GM20431 (cell line): ENCODE data around the gene BMS1.
"Not testable (repeated sequence)": the region's sequence is repeated elsewhere in the genome, so short reads cannot be mapped to it uniquely, and the experiment has no call there.

Source experiments
- in situ Hi-C: fragments of 300-500 bp; cut with MseI, MboI; formaldehyde crosslinking; loops from one replicate; pipeline ENCODE4 v1.15.0; 2020; ENCODE audit warnings: low sequenced_read_pairs; ENCODE audit not compliant: unreplicated experiment

BMS1 gene, protein sequence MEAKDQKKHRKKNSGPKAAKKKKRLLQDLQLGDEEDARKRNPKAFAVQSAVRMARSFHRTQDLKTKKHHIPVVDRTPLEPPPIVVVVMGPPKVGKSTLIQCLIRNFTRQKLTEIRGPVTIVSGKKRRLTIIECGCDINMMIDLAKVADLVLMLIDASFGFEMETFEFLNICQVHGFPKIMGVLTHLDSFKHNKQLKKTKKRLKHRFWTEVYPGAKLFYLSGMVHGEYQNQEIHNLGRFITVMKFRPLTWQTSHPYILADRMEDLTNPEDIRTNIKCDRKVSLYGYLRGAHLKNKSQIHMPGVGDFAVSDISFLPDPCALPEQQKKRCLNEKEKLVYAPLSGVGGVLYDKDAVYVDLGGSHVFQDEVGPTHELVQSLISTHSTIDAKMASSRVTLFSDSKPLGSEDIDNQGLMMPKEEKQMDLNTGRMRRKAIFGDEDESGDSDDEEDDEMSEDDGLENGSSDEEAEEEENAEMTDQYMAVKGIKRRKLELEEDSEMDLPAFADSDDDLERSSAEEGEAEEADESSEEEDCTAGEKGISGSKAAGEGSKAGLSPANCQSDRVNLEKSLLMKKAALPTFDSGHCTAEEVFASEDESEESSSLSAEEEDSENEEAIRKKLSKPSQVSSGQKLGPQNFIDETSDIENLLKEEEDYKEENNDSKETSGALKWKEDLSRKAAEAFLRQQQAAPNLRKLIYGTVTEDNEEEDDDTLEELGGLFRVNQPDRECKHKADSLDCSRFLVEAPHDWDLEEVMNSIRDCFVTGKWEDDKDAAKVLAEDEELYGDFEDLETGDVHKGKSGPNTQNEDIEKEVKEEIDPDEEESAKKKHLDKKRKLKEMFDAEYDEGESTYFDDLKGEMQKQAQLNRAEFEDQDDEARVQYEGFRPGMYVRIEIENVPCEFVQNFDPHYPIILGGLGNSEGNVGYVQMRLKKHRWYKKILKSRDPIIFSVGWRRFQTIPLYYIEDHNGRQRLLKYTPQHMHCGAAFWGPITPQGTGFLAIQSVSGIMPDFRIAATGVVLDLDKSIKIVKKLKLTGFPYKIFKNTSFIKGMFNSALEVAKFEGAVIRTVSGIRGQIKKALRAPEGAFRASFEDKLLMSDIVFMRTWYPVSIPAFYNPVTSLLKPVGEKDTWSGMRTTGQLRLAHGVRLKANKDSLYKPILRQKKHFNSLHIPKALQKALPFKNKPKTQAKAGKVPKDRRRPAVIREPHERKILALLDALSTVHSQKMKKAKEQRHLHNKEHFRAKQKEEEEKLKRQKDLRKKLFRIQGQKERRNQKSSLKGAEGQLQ

DNA sequence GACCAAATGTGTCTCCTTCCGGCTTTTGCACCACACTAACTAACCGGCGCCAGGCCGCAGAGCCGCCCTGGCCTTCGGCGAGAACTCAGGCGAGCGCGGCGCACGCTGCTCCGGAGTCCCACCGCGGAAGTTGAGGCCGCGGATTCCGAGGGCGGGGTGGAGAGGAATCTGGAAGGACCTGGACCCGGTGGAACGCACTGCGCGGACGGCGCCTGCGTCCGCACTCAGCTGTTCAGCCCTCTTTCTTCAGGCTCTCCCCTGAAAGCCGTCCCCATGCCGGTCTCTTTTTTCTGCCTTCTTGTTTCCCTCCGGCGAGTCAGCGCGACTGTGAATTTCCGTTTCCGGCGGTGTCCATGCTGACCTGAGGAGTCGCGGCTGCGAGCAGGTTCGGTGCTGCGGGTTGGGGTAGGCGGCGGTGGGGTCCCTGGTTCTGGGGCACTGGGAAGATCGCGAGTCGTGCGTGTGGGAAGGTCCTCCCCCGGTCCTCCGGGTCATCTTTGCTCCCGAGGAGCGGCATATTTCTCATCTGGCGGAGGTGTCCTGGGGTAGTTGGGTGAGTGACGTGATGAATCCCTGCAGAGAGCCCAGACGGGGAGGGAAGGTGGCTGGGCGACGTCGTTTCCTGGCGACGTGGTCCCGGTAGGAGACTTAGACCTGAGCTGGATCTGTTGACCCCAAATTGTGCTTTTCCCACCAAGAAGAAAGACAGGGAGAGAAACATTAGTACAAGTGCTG lies at the start of gene BMS1:
Gene BMS1 (plus strand): TSS at position 350 of the 735 bp plus-strand sequence. CDS start 1,600 bp downstream, outside the sequence.
- in situ Hi-C loops = no loop called here

DNA sequence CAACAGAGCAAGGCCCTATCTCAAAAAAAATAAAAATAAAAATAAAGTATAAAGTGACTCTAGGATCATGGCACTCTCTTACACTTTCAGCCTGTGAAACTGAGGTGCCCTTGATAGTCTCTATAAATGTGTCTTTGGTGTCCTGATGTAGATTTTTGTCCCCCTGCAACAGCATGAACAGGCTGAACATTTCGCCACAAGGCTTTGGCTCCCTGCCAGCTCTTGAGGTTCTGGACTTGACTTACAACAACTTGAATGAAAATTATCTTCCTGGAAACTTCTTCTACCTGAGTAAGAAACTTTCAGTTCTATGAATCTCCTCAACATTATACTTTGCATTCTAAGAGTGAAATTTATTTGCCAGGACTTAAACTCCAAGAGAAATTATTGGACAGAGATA lies 48.1 kb upstream of the BMS1 start:
- in situ Hi-C loops = no loop called here

DNA sequence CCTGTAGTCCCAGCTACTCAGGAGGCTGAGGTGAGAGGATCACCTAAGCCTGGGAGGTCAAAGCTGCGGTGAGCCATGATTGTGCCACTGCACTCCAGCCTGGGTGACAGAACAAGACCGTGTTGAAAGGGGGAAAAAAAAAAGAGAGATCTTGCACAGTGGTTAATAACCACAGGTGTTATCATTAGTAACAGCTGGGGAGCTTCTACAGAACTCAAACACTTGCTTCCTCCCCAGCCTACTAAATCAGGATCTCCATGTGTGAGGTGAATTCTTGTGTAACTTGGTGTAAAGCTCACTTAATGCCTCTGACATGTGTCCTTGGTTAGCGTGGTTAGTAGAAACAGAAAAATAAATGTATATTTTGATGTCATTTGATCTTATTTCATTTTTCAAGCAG lies 43.9 kb upstream of the BMS1 start:
- in situ Hi-C loops = no loop called here

DNA sequence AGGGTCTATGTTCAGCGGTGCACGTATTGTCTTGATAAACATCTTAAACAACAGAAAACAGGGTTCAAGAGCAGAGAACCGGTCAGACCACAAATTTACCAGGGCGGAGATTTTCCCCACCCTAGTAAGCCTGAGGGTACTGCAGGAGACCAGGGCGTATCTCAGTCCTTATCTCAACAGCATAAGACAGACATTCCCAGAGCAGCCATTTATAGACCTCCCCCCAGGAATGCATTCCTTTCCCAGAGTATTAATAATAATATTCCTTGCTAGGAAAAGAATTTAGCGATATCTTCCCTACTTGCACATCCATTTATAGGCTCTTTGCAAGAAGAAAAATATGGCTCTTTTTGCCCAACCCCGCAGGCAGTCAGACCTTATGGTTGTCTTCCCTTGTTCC lies 41.1 kb upstream of the BMS1 start:
- in situ Hi-C loops = not testable (repeated sequence)

DNA sequence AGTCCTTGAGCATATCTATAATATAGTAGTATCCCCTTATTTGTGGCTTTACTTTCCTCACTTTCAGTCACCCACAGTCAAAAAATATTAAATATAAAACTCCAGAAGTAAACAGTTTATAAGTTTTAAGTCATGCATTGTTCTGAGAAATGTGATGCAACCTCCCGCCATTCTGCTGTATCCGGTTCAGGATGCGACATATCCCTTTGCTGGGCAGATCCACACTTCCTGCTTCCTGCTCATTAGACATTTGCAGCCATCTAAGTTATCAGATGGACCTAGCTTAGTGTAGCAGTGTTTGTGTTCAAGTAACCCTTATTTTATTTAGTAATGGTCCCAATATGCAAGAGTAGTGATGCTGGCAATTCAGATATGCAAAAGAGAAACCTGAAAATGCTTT lies 38.9 kb upstream of the BMS1 start:
- in situ Hi-C loops = no loop called here

DNA sequence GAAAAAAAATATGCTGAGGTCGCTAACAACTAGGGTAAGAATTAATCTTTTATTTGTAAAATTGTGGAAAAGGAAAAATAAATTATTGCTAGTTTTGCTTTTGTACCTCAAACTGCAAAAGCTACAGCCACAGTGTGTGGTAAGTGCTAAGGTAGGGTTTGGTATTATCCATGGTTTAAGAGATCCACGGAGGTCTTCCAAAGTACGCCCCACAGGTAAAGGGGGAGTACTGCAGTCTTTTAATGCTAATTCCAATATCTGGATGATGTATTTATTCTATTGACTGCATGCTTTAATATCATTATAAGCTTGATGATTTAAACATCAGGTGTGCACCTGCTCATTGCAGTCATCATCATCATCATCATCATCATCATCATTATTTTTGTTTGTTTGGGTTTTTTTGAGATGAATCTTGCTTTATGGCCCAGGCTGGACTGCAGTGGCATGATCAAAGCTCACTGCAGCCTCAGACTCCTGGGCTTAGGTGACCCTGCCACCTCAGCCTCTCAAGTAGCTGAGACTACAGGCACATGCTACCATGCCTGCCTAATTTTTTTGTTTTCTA lies 38.4 kb upstream of the BMS1 start:
- in situ Hi-C loops = no loop called here

DNA sequence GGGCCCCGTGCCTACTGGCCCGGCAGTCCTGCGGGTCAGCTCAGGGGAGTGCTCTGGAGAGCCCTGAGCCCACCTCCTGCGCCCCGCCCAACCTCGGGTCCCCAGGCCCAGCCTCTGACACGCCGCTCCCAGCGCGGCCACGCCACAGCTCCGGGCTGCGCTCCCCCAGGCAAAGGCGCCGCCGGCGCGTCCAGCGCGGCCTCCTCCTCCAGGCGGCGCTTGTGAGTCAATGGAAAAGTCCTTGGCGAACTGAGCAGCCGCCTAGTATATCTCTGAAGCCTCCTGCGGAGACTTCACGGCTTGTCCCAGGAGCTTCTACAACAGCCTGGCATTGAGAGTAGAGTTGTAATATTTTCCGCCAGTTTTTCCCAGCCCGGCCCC lies 29.5 kb upstream of the BMS1 start:
- in situ Hi-C loops = no loop called here

DNA sequence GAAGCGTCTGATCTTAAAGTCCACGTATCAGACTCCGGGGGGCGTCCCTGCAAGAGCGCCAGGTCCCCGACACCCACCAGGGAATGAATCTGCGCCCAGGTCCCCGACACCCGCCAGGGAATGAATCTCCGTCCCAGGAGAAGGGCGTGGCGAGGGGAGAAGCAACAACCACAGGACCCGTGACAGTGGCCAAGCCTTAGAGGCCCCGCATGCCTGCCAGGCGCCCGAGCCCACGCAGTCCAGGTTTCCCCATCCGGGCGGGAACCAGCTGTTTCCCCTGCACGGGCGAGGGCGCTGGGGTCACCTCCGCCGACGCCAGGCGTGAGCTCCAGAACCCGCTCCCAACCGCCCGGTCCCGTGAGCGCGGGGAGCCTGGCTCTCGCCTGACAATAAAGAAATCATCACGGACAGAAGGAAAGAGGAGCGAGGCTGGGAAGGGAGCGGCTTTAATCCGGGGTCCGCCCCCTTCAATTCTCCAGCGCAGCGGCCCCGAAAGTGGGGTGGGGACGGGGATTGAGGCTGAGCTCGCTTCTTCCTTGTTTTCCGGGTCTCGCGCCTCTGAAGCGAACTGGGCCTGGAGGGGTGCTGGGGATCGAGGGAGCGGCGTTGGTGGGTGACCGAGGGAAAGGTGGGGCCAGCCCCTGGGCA lies 29.0 kb upstream of the BMS1 start:
- in situ Hi-C loops = no loop called here

DNA sequence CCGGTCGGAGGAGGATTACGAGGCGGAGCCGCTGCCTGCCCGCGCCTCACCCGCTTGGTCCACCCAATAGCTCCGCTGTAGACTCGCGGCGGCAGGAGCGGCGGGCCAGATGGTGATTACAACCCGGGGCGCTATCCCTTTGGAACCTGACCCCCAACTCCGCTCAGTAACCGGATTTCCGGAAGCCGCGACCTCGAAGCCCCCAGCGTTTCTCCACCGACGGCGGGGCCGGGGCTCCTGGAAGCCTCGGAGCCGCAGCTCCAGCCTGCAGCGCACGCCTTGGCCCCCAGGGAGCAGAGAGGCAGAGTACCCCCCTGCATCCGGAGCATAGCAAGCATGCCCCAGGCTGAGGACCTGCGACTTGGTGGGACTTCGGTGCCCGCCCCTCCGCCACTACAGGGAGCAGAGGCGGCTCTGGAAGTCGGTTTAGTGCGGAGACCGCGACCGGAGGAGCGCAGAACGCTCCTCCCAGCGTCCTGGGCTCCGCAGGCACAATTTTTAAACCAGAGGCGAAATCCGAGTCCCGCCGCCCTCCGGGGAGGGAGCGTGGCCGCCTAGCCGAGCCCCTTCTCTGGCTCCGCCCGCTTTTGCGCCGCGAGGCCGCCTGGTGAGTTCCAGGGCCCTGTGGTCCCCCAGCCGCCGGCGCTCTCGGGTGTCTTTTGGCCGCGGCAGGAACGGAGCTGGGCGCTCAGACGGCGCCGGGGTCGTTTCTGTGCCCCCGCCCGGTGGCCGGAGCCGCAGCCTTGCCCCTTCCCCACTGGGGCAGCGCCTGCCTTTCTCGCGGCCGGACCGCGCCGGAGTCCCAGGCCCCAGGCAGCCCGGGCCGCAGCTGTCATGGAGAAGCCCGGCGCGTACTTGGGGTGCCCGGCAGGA lies 28.2 kb upstream of the BMS1 start:
- in situ Hi-C loops = no loop called here

DNA sequence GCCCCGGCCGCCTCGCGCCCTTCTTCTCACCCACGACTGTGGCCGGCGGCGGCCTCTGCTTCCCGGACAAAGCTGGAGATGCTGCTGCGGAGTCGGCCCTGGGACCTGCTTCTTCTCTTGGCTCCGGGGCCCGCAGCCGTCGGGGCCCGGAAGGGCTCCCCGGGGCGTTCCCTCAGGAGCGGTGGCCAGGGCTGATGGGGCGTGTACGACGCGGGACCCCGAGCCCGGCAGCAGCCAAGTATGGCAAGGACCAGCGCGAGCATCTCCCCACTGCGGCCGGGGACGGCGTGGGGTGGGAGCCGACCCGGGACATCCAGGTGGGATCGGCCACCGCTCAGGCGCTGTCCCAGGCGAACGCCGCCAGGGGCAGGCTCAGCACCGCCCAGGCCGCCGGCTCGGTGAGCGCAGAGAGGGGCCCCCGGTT lies 27.6 kb upstream of the BMS1 start:
- in situ Hi-C loops = no loop called here

DNA sequence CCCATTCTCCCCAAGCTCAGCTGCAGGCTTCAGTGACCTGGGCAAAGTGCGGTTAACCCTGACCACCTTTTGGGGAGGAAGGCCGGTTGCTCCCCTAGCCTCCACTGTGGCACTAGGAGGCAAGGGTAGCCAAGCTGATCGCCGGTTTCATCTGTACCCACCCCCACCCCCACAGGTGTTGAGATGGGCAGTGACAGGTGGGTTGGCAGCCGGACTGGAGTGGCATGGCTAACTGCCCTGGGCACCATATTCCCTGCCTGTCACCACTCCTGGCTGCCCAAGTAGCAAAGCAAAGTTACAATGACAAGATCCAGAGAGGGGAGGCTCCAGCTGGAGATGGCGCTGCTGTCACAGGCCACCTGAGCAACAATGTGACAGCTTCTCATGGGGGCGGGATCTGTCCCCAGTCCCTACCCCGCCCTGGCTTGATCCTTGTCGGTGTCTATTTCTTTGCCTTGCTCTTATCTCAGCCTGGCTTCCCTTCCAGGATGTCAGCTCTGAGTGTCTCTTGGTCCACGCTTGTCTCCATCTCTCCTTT lies 27.0 kb upstream of the BMS1 start:
- in situ Hi-C loops = no loop called here

DNA sequence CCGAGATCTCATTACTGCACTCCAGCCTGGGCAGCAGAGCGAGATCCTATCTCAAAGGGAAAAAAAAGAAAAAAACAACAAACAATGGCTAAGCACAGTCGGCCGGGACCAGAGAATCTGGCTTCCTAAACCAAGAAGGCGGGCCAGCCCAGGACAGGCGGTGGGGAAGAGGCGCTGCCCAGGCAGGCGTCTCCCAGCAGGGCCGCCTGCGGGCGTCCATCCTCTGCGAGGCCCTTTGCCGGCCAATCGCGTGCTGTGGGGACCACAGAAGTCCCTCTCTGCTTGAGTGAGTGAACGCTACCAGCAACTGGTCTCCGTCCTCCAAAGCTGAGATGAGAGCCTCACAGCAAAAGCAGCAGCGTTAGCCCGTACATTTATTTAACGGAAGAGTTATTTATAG lies 14.7 kb upstream of the BMS1 start:
- in situ Hi-C loops = no loop called here

DNA sequence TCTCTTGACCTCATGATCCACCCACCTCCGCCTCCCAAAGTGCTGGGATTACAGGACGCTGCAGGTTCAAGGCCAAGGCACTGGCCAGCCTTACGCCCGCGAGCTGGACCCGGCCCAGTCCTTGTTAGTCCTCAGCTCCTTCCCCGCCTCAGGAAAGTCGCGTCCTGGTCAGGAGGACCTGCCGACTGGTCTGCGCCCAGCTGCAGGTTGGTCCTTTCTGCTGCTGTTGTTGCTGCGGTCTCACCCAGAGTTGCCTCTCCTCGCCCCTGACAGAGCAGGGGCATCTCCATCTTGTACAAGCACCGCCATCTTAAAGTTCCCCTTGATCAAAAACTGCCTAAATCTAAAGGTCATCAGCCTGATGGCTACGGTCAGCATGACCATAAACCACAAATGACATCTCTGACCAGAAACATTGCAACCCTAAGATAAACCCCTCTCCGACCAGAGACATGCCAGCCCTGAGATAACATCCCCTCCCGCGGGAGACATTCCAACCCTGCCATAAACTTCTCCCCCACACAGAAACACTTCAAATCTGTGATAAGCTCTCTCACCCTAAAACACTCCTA lies 13.9 kb upstream of the BMS1 start:
- in situ Hi-C loops = no loop called here

DNA sequence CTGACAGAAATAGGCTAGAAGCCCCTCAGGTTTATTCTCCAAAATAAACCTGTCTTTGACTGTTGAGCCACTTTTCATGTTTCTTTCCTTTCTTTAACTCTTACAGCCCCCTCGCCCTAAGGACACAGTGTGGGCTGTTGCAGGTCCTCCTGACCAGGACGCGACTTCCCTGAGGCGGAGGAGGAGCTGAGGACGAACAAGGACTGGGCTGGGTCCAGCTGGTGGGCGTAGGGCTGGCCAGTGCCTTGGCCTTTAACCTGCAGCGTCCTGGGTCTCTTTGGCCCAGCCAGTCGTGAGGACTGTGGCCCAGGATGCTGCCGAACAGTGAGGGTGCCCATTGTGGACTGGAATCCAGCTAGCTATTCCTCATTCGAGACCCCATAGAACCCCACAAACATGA lies 13.4 kb upstream of the BMS1 start:
- in situ Hi-C loops = no loop called here

DNA sequence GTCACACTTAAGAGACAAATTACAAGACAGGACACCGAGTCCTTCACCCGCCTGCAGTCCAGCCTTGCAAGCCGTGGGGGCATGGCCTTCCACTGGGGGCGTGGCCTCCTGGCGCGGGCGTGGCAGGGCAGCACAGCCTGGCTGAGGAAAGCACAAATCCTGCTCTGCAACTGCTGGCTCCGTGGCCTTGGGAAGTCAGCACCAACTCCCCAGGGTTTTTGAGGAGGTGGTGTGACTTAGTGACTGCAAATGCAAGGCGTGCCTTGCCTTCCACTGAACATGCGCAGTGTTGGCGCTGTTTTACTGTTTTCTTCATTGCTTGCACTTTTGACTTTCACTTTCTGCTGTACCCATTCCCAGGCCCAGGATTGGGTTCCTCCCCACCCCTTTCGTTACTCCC lies 12.9 kb upstream of the BMS1 start:
- in situ Hi-C loops = no loop called here

DNA sequence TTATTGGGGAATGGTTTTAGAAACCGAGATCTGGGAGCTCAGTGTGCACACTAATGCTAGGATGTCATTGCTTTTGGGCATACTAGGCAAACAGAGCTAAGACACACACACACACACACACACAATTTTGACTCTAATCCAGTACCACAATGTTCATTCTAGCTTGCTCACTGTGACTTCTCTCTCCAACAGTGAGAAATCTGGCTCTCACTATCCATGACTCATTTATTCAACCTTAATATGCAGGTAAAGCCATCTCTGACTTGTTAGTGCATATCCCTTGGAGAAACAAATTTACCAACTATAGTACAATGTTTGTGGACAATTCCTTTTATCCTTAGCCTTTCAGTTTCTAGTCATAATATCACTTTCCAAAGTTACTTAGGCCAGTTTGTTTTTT lies 5.9 kb upstream of the BMS1 start:
- in situ Hi-C loops = no loop called here

DNA sequence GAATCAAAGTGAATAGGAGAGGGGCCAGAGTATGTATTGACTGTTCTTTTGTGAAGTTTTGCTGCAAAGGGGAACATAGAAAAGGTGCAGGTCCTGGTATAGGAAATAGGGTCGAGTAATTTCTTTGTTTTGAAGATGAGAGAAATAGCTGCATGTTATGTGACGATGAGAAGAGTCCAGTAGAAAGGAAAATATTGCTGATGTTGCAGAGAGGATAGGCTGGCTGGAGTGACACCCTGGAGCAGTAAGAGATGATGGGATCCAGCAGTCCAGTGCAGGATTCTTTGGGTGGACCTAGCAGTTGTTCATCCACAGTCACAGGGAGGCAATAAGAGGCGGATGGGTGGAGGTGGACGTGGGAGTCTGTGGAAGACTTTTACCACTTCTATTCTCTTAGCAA lies 2.1 kb upstream of the BMS1 start:
- in situ Hi-C loops = no loop called here
